ENCODE measurements around the gene TIAM2. TPM values are rescaled to one million over a fixed set of nuclear protein-coding genes. Genes with fewer than 3 reads are reported as not detected.

The TIAM2 gene
- total RNA-seq: 10 to 100 TPM in 2 of 4 donors, 1 to 10 TPM in 2; 9.2 to 18.2 (median 11.4) TPM

DNA sequence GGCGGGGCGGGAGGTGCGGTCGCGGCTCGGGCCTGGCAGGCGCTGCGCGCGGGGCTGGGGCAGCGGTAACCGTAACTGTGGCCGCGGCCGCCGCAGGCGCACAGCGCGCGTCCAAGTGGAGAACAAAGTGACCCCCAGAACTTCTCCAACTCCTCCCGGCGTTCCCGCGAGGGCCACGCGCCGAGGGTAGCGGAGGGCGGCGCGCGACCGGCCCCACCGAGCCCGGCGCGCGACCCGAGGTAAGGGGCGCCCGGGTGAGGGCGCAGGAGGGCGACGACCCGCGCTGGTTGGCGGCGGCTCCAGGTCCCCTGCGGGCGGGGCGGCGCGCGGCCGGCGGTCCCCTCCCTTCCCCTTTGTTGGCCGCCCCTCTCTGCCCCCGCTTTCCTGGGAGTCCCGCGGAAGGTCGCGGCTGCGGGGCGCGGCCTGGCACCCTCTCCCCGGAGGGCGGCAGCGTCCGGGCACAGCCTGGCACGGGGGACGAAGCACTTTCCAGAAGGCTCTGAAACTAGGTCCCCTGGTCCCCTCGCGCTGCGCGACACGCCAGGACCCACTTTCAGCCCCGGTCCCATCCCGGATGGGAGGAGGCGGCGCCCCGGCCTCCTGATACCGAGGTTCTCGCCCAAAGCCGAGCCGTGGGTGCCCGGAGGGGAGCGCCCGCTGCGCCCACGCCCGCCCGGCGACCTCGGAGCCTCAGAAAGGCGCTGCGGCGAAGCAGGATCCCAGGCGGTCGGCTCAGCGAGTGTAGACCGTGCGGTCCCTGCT is at the start of gene TIAM2:
TIAM2 (plus strand) TSS at position 62 of the 762 bp plus-strand sequence. CDS start 133,909 bp downstream, outside the sequence.
- H3K27ac ChIP-seq: peak within 1 kb of the TSS in 1 of 4 donors; percentile 55
- TF ChIP-seq, protein P1, sequence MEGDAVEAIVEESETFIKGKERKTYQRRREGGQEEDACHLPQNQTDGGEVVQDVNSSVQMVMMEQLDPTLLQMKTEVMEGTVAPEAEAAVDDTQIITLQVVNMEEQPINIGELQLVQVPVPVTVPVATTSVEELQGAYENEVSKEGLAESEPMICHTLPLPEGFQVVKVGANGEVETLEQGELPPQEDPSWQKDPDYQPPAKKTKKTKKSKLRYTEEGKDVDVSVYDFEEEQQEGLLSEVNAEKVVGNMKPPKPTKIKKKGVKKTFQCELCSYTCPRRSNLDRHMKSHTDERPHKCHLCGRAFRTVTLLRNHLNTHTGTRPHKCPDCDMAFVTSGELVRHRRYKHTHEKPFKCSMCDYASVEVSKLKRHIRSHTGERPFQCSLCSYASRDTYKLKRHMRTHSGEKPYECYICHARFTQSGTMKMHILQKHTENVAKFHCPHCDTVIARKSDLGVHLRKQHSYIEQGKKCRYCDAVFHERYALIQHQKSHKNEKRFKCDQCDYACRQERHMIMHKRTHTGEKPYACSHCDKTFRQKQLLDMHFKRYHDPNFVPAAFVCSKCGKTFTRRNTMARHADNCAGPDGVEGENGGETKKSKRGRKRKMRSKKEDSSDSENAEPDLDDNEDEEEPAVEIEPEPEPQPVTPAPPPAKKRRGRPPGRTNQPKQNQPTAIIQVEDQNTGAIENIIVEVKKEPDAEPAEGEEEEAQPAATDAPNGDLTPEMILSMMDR (IDR thresholded peaks at IDR 0.05): no peak
- H3K27me3 ChIP-seq: peaks cover 0 to 27% of the 10 kb centered on the region in 2 donors
- peak within 1 kb of the TSS; percentile 20 to 60 (median 53) for H3K4me3 ChIP-seq
- peaks cover 0 to 10% (median 0%) of the 10 kb centered on the region in 4 donors for H3K9me3 ChIP-seq
- DNase-seq (ENCODE audit: low spot score in 2 of 2): no peak
- H3K4me1 ChIP-seq: peaks cover 0 to 15% (median 4%) of the 10 kb centered on the region in 4 donors
- H3K36me3 ChIP-seq: peaks cover 0 to 3% (median 0%) of the 10 kb centered on the region in 3 donors
- 1% methylated on average over 43 to 48 of the region's 102 CpGs for WGBS, 2 donors

DNA sequence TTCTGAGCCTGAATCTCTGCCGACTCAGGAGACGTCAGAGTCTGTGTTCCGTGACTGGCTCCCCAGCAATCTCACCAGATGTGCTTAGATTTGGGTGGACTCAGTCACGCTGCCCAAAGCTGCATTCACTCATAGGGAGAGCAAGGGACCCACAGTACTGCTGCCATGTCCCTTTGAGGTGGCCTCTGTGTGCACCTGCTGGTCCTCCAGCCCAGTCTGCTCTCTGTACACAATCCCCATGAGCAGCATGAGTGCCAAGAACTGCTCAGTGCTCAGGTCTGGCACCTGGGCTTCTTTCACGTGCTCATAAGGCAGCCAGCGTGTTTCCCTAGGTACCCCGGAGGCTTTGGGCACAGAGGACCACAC is 44.2 kb upstream of the TIAM2 start:
- DNase-seq (ENCODE audit: low spot score in 2 of 2): no peak
- WGBS, 2 donors: 88 to 98% methylated on average over 5 to 7 of the region's 7 CpGs
- Histone ChIP-seq H3K4me3 (no peak overlapping the region), H3K9me3 (no peaks in the 10 kb centered on the region), H3K4me1 (no peaks in the 10 kb centered on the region), H3K27ac (no peak overlapping the region), H3K36me3 (peaks cover 0 to 56% (median 0%) of the 10 kb centered on the region in 3 donors), H3K27me3 (no peaks in the 10 kb centered on the region)
- TF ChIP-seq POLR2A (IDR thresholded peaks at IDR 0.05) (no peak), EP300 (IDR thresholded peaks at IDR 0.05) (no peak)
- TF ChIP-seq, protein P1 (IDR thresholded peaks at IDR 0.05): no peak

DNA sequence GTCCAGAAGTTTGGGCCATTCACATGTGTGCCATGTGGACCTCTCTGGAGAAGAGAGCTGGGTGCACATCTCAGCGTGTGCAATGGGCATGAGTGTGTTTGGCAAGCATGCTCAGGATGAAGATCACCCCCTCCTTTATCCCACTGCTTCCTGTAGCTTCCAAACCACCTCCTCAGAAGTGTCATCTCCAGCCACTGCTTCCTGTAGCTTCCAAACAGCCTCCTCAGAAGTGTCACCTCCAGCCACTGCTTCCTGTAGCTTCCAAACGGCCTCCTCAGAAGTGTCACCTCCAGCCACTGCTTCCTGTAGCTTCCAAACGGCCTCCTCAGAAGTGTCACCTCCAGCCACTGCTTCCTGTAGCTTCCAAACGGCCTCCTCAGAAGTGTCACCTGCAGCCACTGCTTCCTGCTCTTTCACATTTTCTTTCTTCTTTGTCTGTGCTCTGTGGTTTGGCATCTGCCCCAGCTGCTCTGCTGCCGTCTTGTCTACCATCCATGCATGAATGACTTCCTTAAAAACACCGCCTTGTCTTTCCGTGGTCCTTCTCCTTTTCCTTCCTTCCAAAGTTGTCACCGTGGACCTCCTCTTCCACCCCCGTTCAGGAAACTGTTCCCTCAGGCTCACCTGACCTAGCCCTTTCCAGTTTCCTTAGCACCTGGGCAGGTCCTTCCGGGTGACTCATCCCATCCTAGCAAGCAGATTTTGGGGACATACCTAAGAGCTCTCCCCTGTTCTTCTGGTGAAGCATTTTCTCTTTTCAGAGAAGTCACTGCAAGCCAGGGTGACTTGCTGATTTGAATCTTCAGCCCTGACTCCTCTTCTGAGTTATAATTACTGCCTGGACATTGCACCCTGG is 43.5 kb upstream of the TIAM2 start:
- no peaks in the 10 kb centered on the region for H3K9me3 ChIP-seq
- DNase-seq (ENCODE audit: low spot score in 2 of 2): no peak
- no peak overlapping the region for H3K27ac ChIP-seq
- 73 to 80% methylated on average over 10 of the region's 10 CpGs for WGBS, 2 donors
- H3K27me3 ChIP-seq: no peaks in the 10 kb centered on the region
- H3K4me1 ChIP-seq: no peaks in the 10 kb centered on the region
- H3K36me3 ChIP-seq: peaks cover 0 to 56% (median 0%) of the 10 kb centered on the region in 3 donors
- TF ChIP-seq POLR2A (IDR thresholded peaks at IDR 0.05) (no peak), EP300 (IDR thresholded peaks at IDR 0.05) (no peak)
- TF ChIP-seq, protein P1 (IDR thresholded peaks at IDR 0.05): no peak
- H3K4me3 ChIP-seq: no peak overlapping the region

DNA sequence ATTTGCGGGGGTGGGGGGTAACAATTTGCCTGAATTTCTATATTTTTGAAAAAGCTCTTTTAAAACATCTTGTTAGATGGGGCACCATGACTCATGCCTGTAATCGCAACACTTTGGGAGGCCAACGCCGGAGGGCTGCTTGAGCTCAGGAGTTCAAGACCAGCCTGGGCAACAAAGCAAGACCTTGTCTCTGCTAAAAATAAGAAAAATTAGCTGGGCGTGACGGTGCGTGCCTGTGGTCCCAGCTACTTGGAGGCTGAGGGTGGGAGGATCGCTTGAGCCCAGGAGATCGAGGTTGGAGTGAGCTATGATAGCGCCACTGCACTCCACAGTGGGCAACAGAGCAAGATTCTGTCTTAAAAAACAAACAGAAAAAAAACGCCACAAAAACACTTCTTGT is 41.5 kb upstream of the TIAM2 start:
- H3K4me1 ChIP-seq: no peaks in the 10 kb centered on the region

More for the DNA sequence above, 41.5 kb upstream of the TIAM2 start:
- Histone ChIP-seq H3K4me3 (no peak overlapping the region), H3K36me3 (peaks cover 0 to 44% (median 0%) of the 10 kb centered on the region in 3 donors), H3K27me3 (no peaks in the 10 kb centered on the region), H3K9me3 (no peaks in the 10 kb centered on the region), H3K27ac (no peak overlapping the region)
- DNase-seq (ENCODE audit: low spot score in 2 of 2): no peak
- WGBS, 2 donors: 89 to 90% methylated on average over 11 of the region's 11 CpGs
- TF ChIP-seq EP300 (IDR thresholded peaks at IDR 0.05) (no peak), POLR2A (IDR thresholded peaks at IDR 0.05) (no peak)
- TF ChIP-seq, protein P1 (IDR thresholded peaks at IDR 0.05): no peak

Measured in tibial nerve (tissue), 4 donors.